OCI-LY3 (cell line): Measurements from ENCODE around the gene LIG3.

ENCODE experiments used
- H2AFZ ChIP-seq: fragments of 200-600, 300-600 bp; shearing (Covaris generic); 2 replicates; pipeline ENCODE4 v1.6.0; 2014; ENCODE audit warnings: antibody characterized with exemption, low read depth, low read length
- H3K27ac ChIP-seq: fragments of 200-600, 300-600 bp; sonication (generic); 2 replicates; pipeline ENCODE4 v1.5.1; 2014; ENCODE audit warnings: mild to moderate bottlenecking, low read length, moderate library complexity, mixed read lengths
- H3K27me3 ChIP-seq: fragments of 200-600, 300-600 bp; sonication (generic); 2 replicates; pipeline ENCODE4 v1.6.1; 2014; ENCODE audit warnings: low read depth, low read length, mixed read lengths
- H3K36me3 ChIP-seq: fragments of 200-600, 300-600 bp; sonication (generic); replicated peaks from 2 replicates; pipeline ENCODE3; 2014; ENCODE audit warnings: low read depth, low read length, mixed read lengths
- H3K4me1 ChIP-seq: fragments of 300-600, 200-600 bp; sonication (generic); 2 replicates; pipeline ENCODE4 v1.6.1; 2014; ENCODE audit warnings: low read length, mixed read lengths
- H3K4me2 ChIP-seq: fragments of 200-600, 300-600 bp; sonication (generic); 2 replicates; pipeline ENCODE4 v1.6.1; 2014; ENCODE audit warnings: low read length, mixed read lengths
- H3K4me3 ChIP-seq: fragments of 300-600, 200-600 bp; sonication (generic); 2 replicates; pipeline ENCODE4 v1.5.1; 2014; ENCODE audit warnings: antibody characterized with exemption, mild to moderate bottlenecking, low read length, moderate library complexity
- H3K79me2 ChIP-seq: fragments of 300-600, 200-600 bp; shearing (Covaris generic); 2 replicates; pipeline ENCODE4 v1.6.1; 2014; ENCODE audit warnings: mild to moderate bottlenecking, low read length, mixed read lengths
- H3K9ac ChIP-seq: fragments of 300-600, 200-600 bp; shearing (Covaris generic); 2 replicates; pipeline ENCODE4 v1.6.0; 2014; ENCODE audit warnings: mild to moderate bottlenecking, low read length, moderate library complexity
- H3K9me3 ChIP-seq: fragments of 200-600, 300-600 bp; shearing (Covaris generic); 2 replicates; pipeline ENCODE4 v1.6.1; 2014; ENCODE audit warnings: low read length, mixed read lengths; ENCODE audit not compliant: insufficient read depth
- H4K20me1 ChIP-seq: fragments of 200-600, 300-600 bp; sonication (generic); 2 replicates; pipeline ENCODE4 v1.6.1; 2016; ENCODE audit warnings: low read length, mixed read lengths; ENCODE audit not compliant: insufficient read depth
- CTCF ChIP-seq: fragments of 200-600, 300-600 bp; sonication (generic); IDR thresholded peaks from 2 replicates; pipeline ENCODE4 v1.5.1; 2014; ENCODE audit warnings: antibody characterized with exemption, low read length, low read depth
- EZH2phosphoT487 ChIP-seq: fragments of 200-600 bp; shearing (Covaris generic); IDR thresholded peaks from 2 replicates; pipeline ENCODE4 v1.6.1; 2018; ENCODE audit warnings: antibody characterized with exemption, mixed run types, low read depth

LIG3 gene

GRCh38 chr17:35017021-35017420, 36.7 kb downstream of the LIG3 start:
- TF ChIP-seq EZH2phosphoT487 (no peak), CTCF (no peak)
- Histone ChIP-seq H2AFZ (no peak overlapping the region), H3K27ac (no peak overlapping the region), H3K9me3 (no peaks in the 10 kb centered on the region), H3K4me1 (no peaks in the 10 kb centered on the region), H3K79me2 (no peaks in the 10 kb centered on the region), H3K4me2 (no peak overlapping the region), H3K4me3 (no peak overlapping the region), H3K27me3 (no peaks in the 10 kb centered on the region), H3K9ac (no peak overlapping the region), H3K36me3 (peaks cover 55% of the 10 kb centered on the region), H4K20me1 (no peaks in the 10 kb centered on the region)

GRCh38 chr17:35018814-35019213, 38.5 kb downstream of the LIG3 start:
- H3K27ac ChIP-seq = no peak overlapping the region
- no peaks in the 10 kb centered on the region for H3K79me2 ChIP-seq

GRCh38 chr17:35019386-35020179, 39.3 kb downstream of the LIG3 start:
- Histone ChIP-seq H2AFZ (no peak overlapping the region), H3K4me2 (no peak overlapping the region), H3K36me3 (peaks cover 54% of the 10 kb centered on the region), H3K27me3 (no peaks in the 10 kb centered on the region), H3K4me3 (no peak overlapping the region), H3K79me2 (no peaks in the 10 kb centered on the region), H3K9ac (no peak overlapping the region), H3K9me3 (no peaks in the 10 kb centered on the region), H3K27ac (no peak overlapping the region), H3K4me1 (no peaks in the 10 kb centered on the region), H4K20me1 (no peaks in the 10 kb centered on the region)
- TF ChIP-seq EZH2phosphoT487 = no peak
- TF ChIP-seq CTCF = no peak

More at GRCh38 chr17:35018814-35019213, 38.5 kb downstream of the LIG3 start:
- Histone ChIP-seq H4K20me1 (no peaks in the 10 kb centered on the region), H3K36me3 (peaks cover 57% of the 10 kb centered on the region), H3K27me3 (no peaks in the 10 kb centered on the region), H3K9me3 (no peaks in the 10 kb centered on the region), H3K4me3 (no peak overlapping the region), H3K4me2 (no peak overlapping the region), H3K4me1 (no peaks in the 10 kb centered on the region), H2AFZ (no peak overlapping the region), H3K9ac (no peak overlapping the region)
- TF ChIP-seq CTCF (no peak), EZH2phosphoT487 (no peak)

- Histone ChIP-seq H3K4me3 (no peak overlapping the region), H3K27ac (no peak overlapping the region), H3K4me2 (no peak overlapping the region)
Observed at GRCh38 chr17:35021520-35022380, 41.4 kb downstream of the LIG3 start.

More at GRCh38 chr17:35021520-35022380, 41.4 kb downstream of the LIG3 start:
- no peaks in the 10 kb centered on the region for H3K27me3 ChIP-seq
- no peaks in the 10 kb centered on the region for H3K79me2 ChIP-seq
- no peaks in the 10 kb centered on the region for H4K20me1 ChIP-seq
- H3K9ac ChIP-seq = no peak overlapping the region
- no peak overlapping the region for H2AFZ ChIP-seq
- TF ChIP-seq CTCF (no peak), EZH2phosphoT487 (no peak)
- peaks cover 51% of the 10 kb centered on the region for H3K36me3 ChIP-seq
- H3K4me1 ChIP-seq = no peaks in the 10 kb centered on the region
- no peaks in the 10 kb centered on the region for H3K9me3 ChIP-seq
